Neural cell (in vitro differentiated cells): Measurements from ENCODE around the gene DGKZ. TPM values are rescaled to one million over a fixed set of nuclear protein-coding genes. Genes with fewer than 3 reads are reported as not detected.

Experiments used
- polyA plus RNA-seq: library from polyadenylated mRNA; depleted of rRNA; stranded (reverse); fragments of >200 nt; gene quantifications from 2 replicates; pipeline ENCODE4 v1.2.3, GENCODE V29; 2014
- small RNA-seq, 3 experiments: library from RNA; depleted of rRNA; stranded (forward); fragments of <200 nt; gene quantifications; one replicate each; pipeline ENCODE3, GENCODE V24; 2012

DGKZ gene
- polyA plus RNA-seq, 1 donor from 2014 or later, result 55.7 TPM

Small RNA genes lying within 50 kb of the gene (small RNA-seq; reads per million reads assigned to genes)
- 0 reads per million in 3 experiments for gene MIR4688

Other genes with a start within 250 kb of the DGKZ start
- gene PHF21A, start 226.0 kb upstream of the DGKZ start, polyA plus RNA-seq, result 18.9 and 31.7 TPM in 2 replicates
- not detected in 2 replicates for gene CREB3L1, start 69.8 kb upstream of the DGKZ start, polyA plus RNA-seq
- gene MDK, start 34.2 kb downstream of the DGKZ start, polyA plus RNA-seq, result 90.3 and 120 TPM in 2 replicates
- gene CHRM4, start 44.3 kb downstream of the DGKZ start, polyA plus RNA-seq, result 8.2 and 11.6 TPM in 2 replicates
- 34.5 and 37.6 TPM in 2 replicates for gene AMBRA1, start 246.6 kb downstream of the DGKZ start, polyA plus RNA-seq